Activated T-cell treated with anti-CD3 and anti-CD28 coated beads for 48 hours (primary cell): Measurements from ENCODE around the gene NAT8.
"Not testable (repeated sequence)": the region's sequence is repeated elsewhere in the genome, so short reads cannot be mapped to it uniquely, and the experiment has no call there.

Source experiments
- DNase-seq: peaks from one replicate; pipeline ENCODE4 v3.0.0-alpha.2; 2020; ENCODE audit warnings: low read depth

NAT8 gene

GRCh38 chr2:73636977-73637376 lies 5.2 kb downstream of the NAT8 start:
- DNase-seq = not testable (repeated sequence)

GRCh38 chr2:73630662-73631266 lies 11.5 kb downstream of the NAT8 start:
- not testable (repeated sequence) for DNase-seq

- not testable (repeated sequence) for DNase-seq
Observed at GRCh38 chr2:73628493-73628892, 13.7 kb downstream of the NAT8 start.

GRCh38 chr2:73626237-73626636 lies 16.0 kb downstream of the NAT8 start:
- not testable (repeated sequence) for DNase-seq

- not testable (repeated sequence) for DNase-seq
Observed at GRCh38 chr2:73624625-73625024, 17.6 kb downstream of the NAT8 start.

- DNase-seq = not testable (repeated sequence)
Observed at GRCh38 chr2:73624036-73624435, 18.2 kb downstream of the NAT8 start.

GRCh38 chr2:73619925-73620324 lies 22.3 kb downstream of the NAT8 start:
- not testable (repeated sequence) for DNase-seq

- DNase-seq = no peak
Observed at GRCh38 chr2:73614997-73615396, 27.2 kb downstream of the NAT8 start.

GRCh38 chr2:73614105-73614504 lies 28.1 kb downstream of the NAT8 start:
- no peak for DNase-seq

- DNase-seq = no peak
Observed at GRCh38 chr2:73611867-73612266, 30.4 kb downstream of the NAT8 start.

- no peak for DNase-seq
Observed at GRCh38 chr2:73611193-73611592, 31.0 kb downstream of the NAT8 start.

- DNase-seq = no peak
Observed at GRCh38 chr2:73610111-73610510, 32.1 kb downstream of the NAT8 start.

- not testable (repeated sequence) for DNase-seq
Observed at GRCh38 chr2:73604589-73604988, 37.6 kb downstream of the NAT8 start.

GRCh38 chr2:73603099-73603588 lies 39.1 kb downstream of the NAT8 start:
- not testable (repeated sequence) for DNase-seq

- no peak for DNase-seq
Observed at GRCh38 chr2:73601780-73602179, 40.4 kb downstream of the NAT8 start.

GRCh38 chr2:73594251-73594650 lies 48.0 kb downstream of the NAT8 start:
- DNase-seq = no peak

- DNase-seq = no peak
Observed at GRCh38 chr2:73593680-73594079, 48.5 kb downstream of the NAT8 start.
